ENCODE measurements around the gene CADPS2. TPM values are rescaled to one million over a fixed set of nuclear protein-coding genes. Genes with fewer than 3 reads are reported as not detected.
A peak's percentile ranks its signal among the peaks of the same experiment; 100 is the strongest.

Gene CADPS2
- total and polyA plus RNA-seq, 2 of the 8 experiments (the other 6 are each of a cell fraction or from before 2014, with no cell fraction given): 8.9 to 22.3 TPM

DNA sequence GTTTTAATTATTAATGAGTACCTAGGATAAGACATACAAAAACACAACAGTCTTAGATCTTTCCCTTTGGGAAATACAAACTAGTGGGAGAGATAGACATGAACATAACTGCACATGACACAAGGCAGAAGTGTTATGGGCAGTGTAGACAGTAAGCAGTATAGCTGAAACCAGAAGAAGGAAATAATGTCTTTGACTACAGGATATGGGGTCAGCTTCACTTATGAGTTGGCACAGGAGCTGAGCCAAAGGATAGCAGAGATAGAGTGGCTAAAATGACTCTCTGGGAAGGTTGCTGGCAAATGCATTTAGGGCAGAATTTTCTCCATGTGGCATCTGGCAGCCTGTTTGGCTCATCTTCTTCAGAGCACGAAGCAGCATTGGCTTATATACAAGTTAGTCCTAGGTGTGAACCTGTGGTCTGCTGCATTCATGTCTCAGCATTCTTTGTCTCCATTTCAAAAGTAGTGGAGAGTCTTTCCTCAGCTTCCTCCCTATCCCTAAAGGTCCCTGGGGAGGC is 521.4 kb downstream of the CADPS2 start:
- H2AFZ ChIP-seq (ENCODE audit: low read length): no peak overlapping the region
- H3K9me3 ChIP-seq (ENCODE audit: insufficient read depth in 2 of 2, low read depth in 1 of 2, low read length in 1 of 2): no peaks in the 10 kb centered on the region
- peaks cover 0 to 4% (median 4%) of the 10 kb centered on the region in 4 experiments; a peak in 4 of 7 replicates for H3K4me1 ChIP-seq (replicated peaks in 1 of 4; ENCODE audit: control insufficient read depth in 3 of 4, insufficient read depth in 4 of 4, low read length in 3 of 4)
- WGBS, 2 experiments (ENCODE audit: extremely low coverage in 1 of 2, insufficient coverage in 1 of 2, insufficient read length in 1 of 2, insufficient replicate concordance in 2 of 2, low coverage in 1 of 2, low lambda C conversion rate in 2 of 2, missing lambda C conversion rate in 1 of 2): 92% methylated on average over 1 of the region's 1 CpG; no CpG with 5 or more reads in 1 of the 2 experiments
- H3K56ac ChIP-seq (replicated peaks; ENCODE audit: insufficient read length, low read depth, low read length): no peak overlapping the region
- no peak overlapping the region for H2AK5ac ChIP-seq (ENCODE audit: low read depth, low read length)
- H2BK5ac ChIP-seq (ENCODE audit: low read depth, low read length): no peak overlapping the region
- ChIA-PET POLR2A (ENCODE audit: partially characterized antibody) (interaction anchor here (0.7 kb wide), 1 partner anchor 110 kb away, joined by 3 read pairs; no protein-coding TSS in a partner anchor), CTCF (ENCODE audit: partially characterized antibody) (interaction anchor here (0.7 to 1.2 kb wide), 4 partner anchors 8 to 48 kb away, joined by 3 to 4 read pairs (median 3); no protein-coding TSS in a partner anchor)
- DNase-seq (ENCODE audit: low read depth in 1 of 2, low spot score in 2 of 2) (no peak), FAIRE-seq (peak; percentile 32)
- H3K36me3 ChIP-seq (ENCODE audit: control insufficient read depth in 2 of 4, insufficient read depth in 4 of 4, low read length in 3 of 4): no peaks in the 10 kb centered on the region
- H3K9ac ChIP-seq (replicated peaks in 1 of 4; ENCODE audit: extremely low read depth in 1 of 4, low read depth in 3 of 4, low read length in 3 of 4): no peak overlapping the region
- no peak overlapping the region for H4K8ac ChIP-seq (ENCODE audit: extremely low read depth, insufficient read depth, low read length)
- TF ChIP-seq BRCA1 (IDR thresholded peaks at IDR 0.05; ENCODE audit: low read depth, low read length) (no peak), CBX5 (IDR thresholded peaks at IDR 0.05; ENCODE audit: low read depth, low read length) (no peak), YY1 (IDR thresholded peaks at IDR 0.05; ENCODE audit: low read depth, low read length) (no peak), RNF2 (IDR thresholded peaks at IDR 0.05; ENCODE audit: borderline replicate concordance, low read depth, low read length, missing control alignments, poor library complexity, severe bottlenecking) (no peak), SIN3A (conservative IDR thresholded peaks at IDR 0.05 in 1 of 2, IDR thresholded peaks at IDR 0.05 in 1 of 2; ENCODE audit: low read depth in 1 of 2, low read length in 2 of 2) (no peak), KDM1A (IDR thresholded peaks at IDR 0.05; ENCODE audit: borderline replicate concordance, low read length) (no peak), GTF2F1 (IDR thresholded peaks at IDR 0.05; ENCODE audit: borderline replicate concordance, low read depth, low read length) (no peak), SP2 (IDR thresholded peaks at IDR 0.05; ENCODE audit: low read length) (no peak), POLR2A (IDR thresholded peaks at IDR 0.05; ENCODE audit: control extremely low read depth in 1 of 2, low read depth in 2 of 2, low read length in 2 of 2) (no peak), TAF7 (optimal IDR thresholded peaks at IDR 0.05; ENCODE audit: borderline replicate concordance, low read depth, low read length) (no peak), NANOG (IDR thresholded peaks at IDR 0.05; ENCODE audit: insufficient read depth, low read depth, low read length, poor library complexity, severe bottlenecking) (no peak)
- H2BK120ac ChIP-seq (replicated peaks; ENCODE audit: low read depth, low read length): no peak overlapping the region
- no peaks in the 10 kb centered on the region for H3K23me2 ChIP-seq (ENCODE audit: low read depth, low read length)
- H2BK20ac ChIP-seq (ENCODE audit: low read length): no peak overlapping the region
- no peaks in the 10 kb centered on the region for H3K27me3 ChIP-seq (replicated peaks in 1 of 4; ENCODE audit: control insufficient read depth in 3 of 4, extremely low read depth in 1 of 4, insufficient read depth in 3 of 4, low read length in 3 of 4)
- no peak overlapping the region for H4K5ac ChIP-seq (ENCODE audit: insufficient read length, low read depth, low read length)
- H4K91ac ChIP-seq (replicated peaks; ENCODE audit: insufficient read length, low read length): no peak overlapping the region
- H3K23ac ChIP-seq (ENCODE audit: insufficient read length): no peak overlapping the region
- no peak overlapping the region for H3K4ac ChIP-seq (replicated peaks; ENCODE audit: insufficient read length, low read depth, low read length)
- no peaks in the 10 kb centered on the region for H4K20me1 ChIP-seq (replicated peaks in 1 of 2; ENCODE audit: control insufficient read depth in 1 of 2, insufficient read depth in 2 of 2, low read length in 2 of 2)
- no peak overlapping the region for H3K4me3 ChIP-seq (ENCODE audit: extremely low read depth in 1 of 4, insufficient read depth in 2 of 4, low read depth in 3 of 4, low read length in 4 of 4)
- H3K14ac ChIP-seq (ENCODE audit: insufficient read length): no peak overlapping the region
- no peaks in the 10 kb centered on the region for H3K79me2 ChIP-seq (ENCODE audit: control insufficient read depth in 1 of 2, insufficient read depth in 2 of 2, low read length in 2 of 2)
- no peak overlapping the region for H3K18ac ChIP-seq (ENCODE audit: extremely low read depth, low read length)
- no peaks in the 10 kb centered on the region for H3K79me1 ChIP-seq (ENCODE audit: low read depth, low read length)
- no peak overlapping the region for H3K4me2 ChIP-seq (ENCODE audit: insufficient read depth in 1 of 2, low read depth in 2 of 2, low read length in 2 of 2)
- H2BK15ac ChIP-seq (ENCODE audit: low read length): no peak overlapping the region
- H3K27ac ChIP-seq (ENCODE audit: low read depth, low read length): no peak overlapping the region
- no peak overlapping the region for H2BK12ac ChIP-seq (ENCODE audit: low read depth, low read length)

Data from H1 (cell line).